Neural progenitor cell (in vitro differentiated cells): ENCODE data around the gene KRTAP9-8.
"Not testable (repeated sequence)": the region's sequence is repeated elsewhere in the genome, so short reads cannot be mapped to it uniquely, and the experiment has no call there.

Experiments used
- CTCF ChIP-seq: fragments of 200-600 bp; sonication (generic); IDR thresholded peaks from 2 replicates; pipeline ENCODE4 v1.5.1; 2017; ENCODE audit warnings: antibody characterized with exemption, mild to moderate bottlenecking
- EZH2phosphoT487 ChIP-seq: fragments of 200-600 bp; sonication (generic); IDR thresholded peaks from 2 replicates; pipeline ENCODE4 v1.6.1; 2017; ENCODE audit warnings: antibody characterized with exemption

- TF ChIP-seq CTCF, EZH2phosphoT487: not testable (repeated sequence)
Observed at GRCh38 chr17:41226598-41227095, 11.2 kb upstream of the KRTAP9-8 start, which contains the start of gene KRTAP9-2.
